Hematopoietic multipotent progenitor cell treated with erythropoietin and hydrocortisone succinate and interleukin-3 and kit ligand, for 17 days (in vitro differentiated cells): Measurements from ENCODE around the gene VAMP7.
"Not testable (repeated sequence)": the region's sequence is repeated elsewhere in the genome, so short reads cannot be mapped to it uniquely, and the experiment has no call there.

Experiments
- DNase-seq: peaks from one replicate; pipeline ENCODE4 v3.0.0-alpha.2; 2015; ENCODE audit warnings: low spot score

Gene VAMP7

GRCh38 chrX:155907661-155908060, 26.5 kb downstream of the VAMP7 start:
- not testable (repeated sequence) for DNase-seq

DNA sequence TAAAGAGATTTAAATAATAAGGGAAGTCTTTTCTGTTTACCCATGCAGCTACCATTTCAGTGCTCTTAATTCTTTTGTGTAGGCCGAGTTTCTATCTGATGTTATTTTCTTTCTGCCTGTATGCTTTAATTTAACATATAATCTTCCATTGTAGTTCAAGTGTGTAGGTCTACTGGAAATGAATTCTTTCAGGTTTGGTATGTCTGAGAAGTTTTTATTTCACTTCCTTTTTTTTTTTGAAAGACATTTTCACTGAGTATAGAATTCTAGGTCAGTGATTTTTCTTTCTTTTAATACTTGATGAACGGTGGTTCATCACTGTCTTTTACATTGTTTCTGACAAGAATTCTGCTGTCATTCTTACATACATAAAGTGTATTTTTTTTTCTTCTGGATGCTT, 42.1 kb downstream of the VAMP7 start:
- no peak for DNase-seq

GRCh38 chrX:155930852-155931618, 49.9 kb downstream of the VAMP7 start:
- not testable (repeated sequence) for DNase-seq

- DNase-seq, result no peak
Measured at GRCh38 chrX:155938132-155938531, 57.0 kb downstream of the VAMP7 start.

- DNase-seq, result no peak
Measured at GRCh38 chrX:155949098-155949497, 68.0 kb downstream of the VAMP7 start.

DNA sequence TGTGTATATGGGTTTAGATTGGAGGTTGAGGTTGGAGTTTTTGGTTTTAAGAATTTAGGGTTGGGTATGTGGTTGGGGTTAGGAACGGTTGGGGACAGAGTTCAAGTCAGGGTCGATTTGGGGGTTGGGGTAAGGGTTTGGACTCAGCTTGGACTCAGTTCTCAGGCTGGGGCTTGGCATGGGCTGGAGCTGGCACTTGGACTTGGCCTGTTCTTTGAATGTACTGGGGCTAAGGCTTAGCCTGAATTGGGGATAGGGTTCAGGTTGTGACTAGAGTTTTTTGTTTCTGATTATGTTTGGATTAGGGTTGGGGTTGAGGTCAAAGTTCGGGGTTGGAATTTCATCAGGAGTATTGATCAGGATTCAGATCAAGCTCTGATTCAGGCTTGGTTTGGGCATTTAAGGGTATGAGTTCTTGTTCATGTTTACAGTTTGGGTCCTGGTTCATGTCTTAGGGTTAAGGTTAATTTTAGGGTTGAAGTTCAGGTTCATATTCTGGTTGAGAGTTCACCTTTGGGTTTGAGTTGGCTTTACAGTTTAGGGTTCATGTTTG, 70.2 kb downstream of the VAMP7 start:
- DNase-seq, result no peak

DNA sequence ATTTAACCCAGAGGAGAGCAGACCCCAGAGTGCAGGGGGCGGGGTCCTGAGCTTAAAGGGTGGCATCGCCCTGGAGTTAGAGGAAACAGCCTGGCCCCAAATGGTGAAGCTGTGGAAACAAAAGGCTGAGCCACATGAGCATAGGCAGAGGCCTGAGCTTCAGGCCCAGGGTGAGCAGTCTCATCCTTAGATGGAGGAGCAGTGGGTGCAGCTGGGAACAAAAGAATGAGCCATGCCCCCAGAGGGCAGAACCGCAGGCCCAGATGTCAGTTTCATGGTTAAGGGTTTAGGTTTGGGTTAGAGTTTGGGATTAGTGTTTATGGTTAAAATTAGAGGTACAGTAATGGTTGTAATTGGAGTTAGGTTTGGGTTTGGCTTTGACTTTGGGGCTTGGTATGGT, 71.9 kb downstream of the VAMP7 start:
- DNase-seq, result no peak

DNA sequence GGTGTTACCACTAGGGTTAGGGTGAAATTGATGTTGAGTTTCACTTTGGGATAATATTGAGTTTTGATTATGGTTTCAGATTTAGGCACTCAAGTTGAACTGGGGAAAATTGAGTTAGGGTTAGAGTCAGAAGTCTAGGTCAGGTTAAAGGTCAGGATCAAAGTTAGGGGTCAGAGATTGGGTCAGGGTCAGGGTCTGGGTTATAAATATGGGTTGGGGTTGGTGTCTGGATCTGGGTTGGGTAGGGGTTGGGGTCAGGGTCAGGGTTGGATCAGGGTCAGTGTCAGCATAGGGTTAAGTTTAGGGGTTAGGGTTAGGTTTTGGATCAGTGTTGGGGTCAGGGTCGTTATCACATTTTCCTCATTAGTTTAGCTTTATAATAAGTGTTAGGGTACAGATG, 73.6 kb downstream of the VAMP7 start:
- DNase-seq, result no peak

- no peak for DNase-seq
Measured at GRCh38 chrX:155956099-155956498, 75.0 kb downstream of the VAMP7 start.

- no peak for DNase-seq
Measured at GRCh38 chrX:155956649-155957048, 75.5 kb downstream of the VAMP7 start.

GRCh38 chrX:155957843-155958242, 76.7 kb downstream of the VAMP7 start:
- DNase-seq, result no peak

DNA sequence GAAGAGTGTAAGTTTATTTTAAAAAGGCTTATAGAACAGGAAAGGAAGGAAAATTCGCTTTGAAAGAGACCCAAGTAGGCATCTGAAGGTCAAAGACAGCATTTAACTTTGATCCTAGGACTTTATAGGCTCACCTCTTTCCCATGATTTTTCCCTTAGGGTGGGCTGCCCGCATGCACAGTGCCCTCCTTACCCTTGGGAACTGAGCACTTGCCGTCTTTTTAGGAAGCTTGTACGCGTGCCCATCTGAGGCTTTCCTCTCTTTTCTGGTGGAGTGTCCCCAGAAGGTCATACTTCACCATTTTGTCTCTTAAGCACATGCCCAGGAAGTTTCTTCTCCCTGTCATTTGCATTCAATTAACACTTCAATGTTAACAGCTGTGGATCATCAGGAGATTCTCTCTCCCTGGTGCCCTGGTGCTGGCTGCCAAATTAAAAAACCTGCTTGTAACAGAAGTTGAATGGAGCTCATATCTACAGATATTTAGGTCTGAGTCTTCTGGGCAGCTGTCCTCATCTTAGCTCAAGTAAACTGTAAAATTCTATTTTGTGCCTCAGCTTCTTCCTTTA, 78.0 kb downstream of the VAMP7 start:
- no peak for DNase-seq

DNA sequence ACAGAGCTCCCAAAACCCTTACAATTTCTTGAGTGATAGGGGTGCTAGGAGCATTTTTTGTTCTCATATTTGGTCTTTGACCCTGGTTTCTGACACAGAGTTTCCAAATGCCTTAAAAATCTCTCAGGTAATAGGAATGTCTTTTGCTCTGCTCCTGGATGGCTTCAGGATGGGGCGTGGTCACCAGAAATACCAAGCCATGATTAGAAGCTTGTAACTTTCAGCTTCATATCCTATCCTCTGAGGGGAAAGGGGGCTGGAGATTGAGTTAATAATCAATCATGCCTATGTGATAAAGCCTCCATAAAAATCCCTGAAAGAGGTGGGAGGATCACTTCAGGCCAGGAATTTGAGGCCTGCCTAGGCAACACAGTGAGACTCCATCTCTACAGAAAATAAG, 81.8 kb downstream of the VAMP7 start:
- no peak for DNase-seq

DNA sequence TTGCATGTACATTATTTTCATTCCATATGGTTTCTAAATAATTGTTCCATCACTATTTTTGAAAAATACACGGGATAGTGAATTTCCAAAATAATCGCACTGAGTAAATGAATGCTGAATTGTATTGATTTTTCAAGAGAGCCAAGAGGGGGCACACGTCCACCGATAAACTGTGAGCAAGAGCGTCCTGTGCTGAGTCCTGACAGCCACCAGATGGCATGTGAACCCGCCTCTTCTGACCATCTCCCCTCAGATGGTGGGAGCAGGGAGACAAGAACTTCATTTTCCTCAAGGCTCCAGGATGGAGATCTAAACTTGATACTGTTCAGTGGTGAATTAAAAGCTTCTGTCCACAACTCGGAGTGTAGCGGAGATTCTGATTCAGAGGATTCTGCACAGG, 85.7 kb downstream of the VAMP7 start:
- DNase-seq, result no peak

DNA sequence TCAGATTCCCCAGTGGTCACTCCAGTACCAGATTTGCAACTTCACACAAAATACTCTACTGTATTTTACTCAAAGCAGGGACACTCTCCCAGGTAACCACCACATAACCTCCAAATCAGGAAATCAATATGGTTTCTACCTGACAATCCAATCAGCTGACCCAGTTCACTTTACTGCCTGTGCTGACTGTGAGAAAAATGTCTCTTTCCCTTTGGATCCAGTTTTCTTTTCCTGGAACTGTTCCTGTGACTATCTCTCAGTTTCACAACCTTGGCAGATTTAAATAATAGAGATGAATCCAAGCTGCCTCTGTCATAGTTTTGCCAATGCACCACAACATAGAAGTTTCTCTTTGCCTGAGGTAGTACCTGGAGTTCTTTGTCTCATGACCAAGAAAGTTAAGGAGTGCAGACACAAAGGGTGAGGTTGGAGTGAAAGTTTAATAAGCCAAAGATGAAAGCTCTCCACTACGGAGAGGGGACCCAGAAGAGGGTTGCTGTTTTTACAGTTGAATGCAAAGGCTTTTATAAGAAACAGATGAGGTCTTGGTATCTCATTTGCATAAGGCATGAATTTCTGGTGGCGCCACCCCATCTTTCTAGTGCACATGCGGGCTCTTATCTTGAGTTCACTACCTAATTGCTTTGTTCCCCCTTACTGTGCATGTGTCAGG, 86.6 kb downstream of the VAMP7 start:
- no peak for DNase-seq

- DNase-seq, result no peak
Measured at GRCh38 chrX:155968326-155968661, 87.1 kb downstream of the VAMP7 start.

DNA sequence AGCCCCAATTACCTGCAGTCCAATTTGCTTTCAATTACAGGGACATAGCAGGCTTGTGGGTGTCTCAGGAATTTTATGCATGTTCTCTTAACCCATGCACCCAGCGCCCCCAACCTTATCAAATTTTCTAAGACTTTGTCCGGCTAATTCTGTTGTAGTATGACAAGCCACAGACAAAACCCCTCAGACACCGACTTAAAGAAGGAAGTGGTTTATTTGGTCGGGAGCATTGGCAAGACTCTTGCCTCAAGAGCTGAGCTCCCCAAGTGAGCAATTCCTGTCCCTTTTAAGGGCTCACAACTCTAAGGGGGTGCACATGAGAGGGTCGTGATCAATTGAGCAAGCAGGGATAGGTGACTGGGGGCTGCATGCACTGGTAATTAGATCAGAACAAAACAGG, 87.6 kb downstream of the VAMP7 start:
- no peak for DNase-seq

- not testable (repeated sequence) for DNase-seq
Measured at GRCh38 chrX:155971658-155972057, 90.5 kb downstream of the VAMP7 start.

- DNase-seq, result not testable (repeated sequence)
Measured at GRCh38 chrX:155972241-155972640, 91.1 kb downstream of the VAMP7 start.

DNA sequence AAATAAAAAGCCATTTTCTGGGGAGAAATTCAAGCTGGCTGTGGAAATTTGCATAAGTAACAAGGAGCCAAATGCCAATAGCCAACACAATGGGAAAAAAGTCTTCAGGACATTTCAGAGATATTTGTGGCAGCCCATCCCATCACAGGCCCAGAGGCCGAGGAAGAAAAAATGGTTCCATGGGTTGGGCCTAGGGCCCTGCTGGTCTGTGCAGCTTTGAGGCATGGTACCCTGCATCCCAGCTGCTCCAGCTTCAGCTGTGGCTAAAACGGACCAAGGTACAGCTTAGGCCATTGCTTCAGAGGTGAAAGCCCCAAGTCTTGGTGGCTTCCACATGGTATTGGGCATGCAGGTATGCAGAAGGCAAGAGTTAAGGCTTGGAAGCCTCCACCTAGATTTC, 102.2 kb downstream of the VAMP7 start:
- DNase-seq, result no peak

GRCh38 chrX:155985208-155985607, 104.1 kb downstream of the VAMP7 start:
- DNase-seq, result no peak

DNA sequence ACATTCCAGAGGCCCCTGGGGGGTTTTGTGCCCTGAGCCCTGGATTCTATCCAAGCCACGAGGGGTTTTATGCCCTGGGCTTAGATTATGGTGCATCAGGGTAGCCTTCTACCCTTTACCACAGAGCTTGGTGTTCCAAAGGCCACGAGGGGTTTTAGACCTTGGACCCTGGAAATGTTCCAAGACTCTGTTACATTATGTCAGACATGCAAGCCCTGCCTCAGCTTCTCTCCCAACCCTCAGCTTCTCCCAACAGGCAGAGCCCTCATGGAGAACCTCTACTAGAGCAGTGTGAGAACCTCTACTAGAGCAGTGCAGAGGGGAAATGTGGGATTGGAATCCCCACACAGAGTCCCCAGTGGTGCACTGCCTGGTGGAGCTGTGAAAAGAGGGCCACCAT, 105.8 kb downstream of the VAMP7 start:
- DNase-seq, result not testable (repeated sequence)

- no peak for DNase-seq
Measured at GRCh38 chrX:155988859-155989258, 107.7 kb downstream of the VAMP7 start.
